GM08714 (cell line): ENCODE results near the gene CELF5.

Experiments used
- H3K4me3 ChIP-seq: fragments of 200-500 bp; sonication (Bioruptor generic); 2 replicates; pipeline ENCODE4 v1.5.1; 2014; ENCODE audit warnings: mild to moderate bottlenecking, low read length, inconsistent platforms
- ZNF274 ChIP-seq: IDR thresholded peaks from 2 replicates; pipeline ENCODE4 v1.6.1; 2012; ENCODE audit warnings: mild to moderate bottlenecking, low read depth, low read length

The CELF5 gene

GRCh38 chr19:3265432-3265831, 41.0 kb downstream of the CELF5 start:
- TF ChIP-seq ZNF274, result no peak
- no peak overlapping the region for H3K4me3 ChIP-seq

GRCh38 chr19:3266092-3266693, 41.7 kb downstream of the CELF5 start:
- TF ChIP-seq ZNF274, result no peak
- no peak overlapping the region for H3K4me3 ChIP-seq

GRCh38 chr19:3266792-3267514, 42.5 kb downstream of the CELF5 start:
- H3K4me3 ChIP-seq, result no peak overlapping the region
- TF ChIP-seq ZNF274, result no peak

- no peak for TF ChIP-seq ZNF274
- no peak overlapping the region for H3K4me3 ChIP-seq
Observed at GRCh38 chr19:3268326-3268725, 43.9 kb downstream of the CELF5 start.

GRCh38 chr19:3268763-3269162, 44.3 kb downstream of the CELF5 start:
- TF ChIP-seq ZNF274, result no peak

GRCh38 chr19:3269916-3270671, 45.6 kb downstream of the CELF5 start:
- no peak overlapping the region for H3K4me3 ChIP-seq

More at GRCh38 chr19:3268763-3269162, 44.3 kb downstream of the CELF5 start:
- no peak overlapping the region for H3K4me3 ChIP-seq

GRCh38 chr19:3270902-3271301, 46.4 kb downstream of the CELF5 start:
- no peak overlapping the region for H3K4me3 ChIP-seq

More at GRCh38 chr19:3269916-3270671, 45.6 kb downstream of the CELF5 start:
- TF ChIP-seq ZNF274, result no peak

GRCh38 chr19:3272401-3272931, 48.0 kb downstream of the CELF5 start:
- H3K4me3 ChIP-seq, result no peak overlapping the region
- no peak for TF ChIP-seq ZNF274

More at GRCh38 chr19:3270902-3271301, 46.4 kb downstream of the CELF5 start:
- TF ChIP-seq ZNF274, result no peak

- H3K4me3 ChIP-seq, result no peak overlapping the region
- TF ChIP-seq ZNF274, result no peak
Observed at GRCh38 chr19:3272952-3273351, 48.5 kb downstream of the CELF5 start.

GRCh38 chr19:3274245-3274941, 49.9 kb downstream of the CELF5 start:
- TF ChIP-seq ZNF274, result no peak
- H3K4me3 ChIP-seq, result no peak overlapping the region

GRCh38 chr19:3274942-3275582, 50.6 kb downstream of the CELF5 start:
- TF ChIP-seq ZNF274, result no peak
- H3K4me3 ChIP-seq, result peak overlapping the region; percentile 33; the same call in 1 of the 2 replicates

GRCh38 chr19:3275583-3276340, 51.3 kb downstream of the CELF5 start:
- peak overlapping the region; percentile 33; the same call in 1 of the 2 replicates for H3K4me3 ChIP-seq
- TF ChIP-seq ZNF274, result no peak

GRCh38 chr19:3276341-3276799, 51.9 kb downstream of the CELF5 start:
- no peak overlapping the region for H3K4me3 ChIP-seq
- TF ChIP-seq ZNF274, result no peak
